IMR-90 (cell line): Measurements from ENCODE around the gene SELENOM. TPM values are rescaled to one million over a fixed set of nuclear protein-coding genes. Genes with fewer than 3 reads are reported as not detected.

Source experiments
- ATAC-seq: fragments of 200-7000 bp; cut with Tn5 transposase; 2 replicates; pipeline ENCODE4 v1.9.1; 2020; ENCODE audit warnings: low read depth, mild to moderate bottlenecking, moderate library complexity
- BruUV-seq: library from RNA; stranded (reverse); fragments of 400-500 nt; replicated peaks from 2 replicates; lab custom pipeline; 2021; lab: Mats Ljungman, UMichigan
- CTCF ChIA-PET: fragments of 300-600 bp; formaldehyde crosslinking; extraction: SDS; loops from one replicate; lab custom pipeline; 2021; ENCODE audit warnings: antibody characterized with exemption; lab: Yijun Ruan, JAX
- POLR2A ChIA-PET: fragments of 300-600 bp; sonication (Branson Sonifier 250); formaldehyde crosslinking; loops from one replicate; lab custom pipeline; 2022; ENCODE audit warnings: antibody characterized with exemption; ENCODE audit not compliant: unreplicated experiment; lab: Charles Lee
- DNase-seq: peaks from one replicate; pipeline ENCODE4 v3.0.0; 2013
- H2AFZ ChIP-seq: replicated peaks from 2 replicates; pipeline ENCODE3; 2013; ENCODE audit warnings: low read length, mild to moderate bottlenecking; ENCODE audit not compliant: poor library complexity
- H2AK5ac ChIP-seq: 2 replicates; pipeline ENCODE4 v1.6.1; 2013; ENCODE audit warnings: low read depth, low read length, inconsistent platforms
- H2AK9ac ChIP-seq: replicated peaks from 2 replicates; pipeline ENCODE3; 2013; ENCODE audit warnings: mild to moderate bottlenecking, low read depth, low read length, moderate library complexity; ENCODE audit not compliant: poor library complexity
- H2BK120ac ChIP-seq: 2 replicates; pipeline ENCODE4 v1.6.1; 2013; ENCODE audit warnings: low read depth, low read length, inconsistent platforms
- H2BK15ac ChIP-seq: 3 replicates; pipeline ENCODE4 v1.6.1; 2013; ENCODE audit warnings: low read depth, low read length, inconsistent platforms
- H2BK20ac ChIP-seq: 2 replicates; pipeline ENCODE4 v1.6.1; 2013; ENCODE audit warnings: low read depth, mild to moderate bottlenecking, inconsistent platforms, low read length, moderate library complexity
- H2BK5ac ChIP-seq: 2 replicates; pipeline ENCODE4 v1.6.1; 2013; ENCODE audit warnings: mild to moderate bottlenecking, low read depth, low read length, inconsistent platforms; ENCODE audit not compliant: poor library complexity, severe bottlenecking
- H3K14ac ChIP-seq: replicated peaks from 2 replicates; pipeline ENCODE4 v1.6.1; 2013; ENCODE audit warnings: low read depth, low read length, inconsistent platforms
- H3K18ac ChIP-seq: 2 replicates; pipeline ENCODE4 v1.6.1; 2013; ENCODE audit warnings: low read depth, low read length, control low read depth
- H3K23ac ChIP-seq: 2 replicates; pipeline ENCODE4 v1.6.1; 2013; ENCODE audit warnings: low read depth, low read length, inconsistent platforms
- H3K27ac ChIP-seq: 2 replicates; pipeline ENCODE4 v1.5.1; 2013; ENCODE audit warnings: mild to moderate bottlenecking, control low read depth, low read length; ENCODE audit not compliant: insufficient read depth
- H3K27me3 ChIP-seq: 2 replicates; pipeline ENCODE4 v1.6.1; 2013; ENCODE audit warnings: low read length; ENCODE audit not compliant: control insufficient read depth, insufficient read depth
- H3K36me3 ChIP-seq: 2 replicates; pipeline ENCODE4 v1.6.1; 2013; ENCODE audit warnings: low read length, mixed read lengths; ENCODE audit not compliant: control insufficient read depth, insufficient read depth
- H3K4ac ChIP-seq: 2 replicates; pipeline ENCODE4 v1.6.1; 2013; ENCODE audit warnings: low read depth, low read length, inconsistent platforms
- H3K4me1 ChIP-seq: 2 replicates; pipeline ENCODE4 v1.6.1; 2013; ENCODE audit warnings: low read length, mixed read lengths; ENCODE audit not compliant: control insufficient read depth, insufficient read depth
- H3K4me2 ChIP-seq: 2 replicates; pipeline ENCODE4 v1.6.1; 2013; ENCODE audit warnings: low read depth, mild to moderate bottlenecking, control low read depth, low read length, moderate library complexity
- H3K4me3 ChIP-seq: 2 replicates; pipeline ENCODE4 v1.5.1; 2013; ENCODE audit warnings: low read depth, mild to moderate bottlenecking, control low read depth, low read length, moderate library complexity; ENCODE audit not compliant: insufficient read depth
- H3K56ac ChIP-seq: 2 replicates; pipeline ENCODE4 v1.6.1; 2013; ENCODE audit warnings: low read length, inconsistent platforms; ENCODE audit not compliant: insufficient read depth; ENCODE audit errors: extremely low read depth
- H3K79me1 ChIP-seq, 2 experiments: 2 replicates each; pipeline ENCODE4 v1.6.1; 2013; ENCODE audit warnings: low read length in 2 of 2, inconsistent platforms in 1 of 2, low read depth in 1 of 2
- H3K9ac ChIP-seq: 2 replicates; pipeline ENCODE4 v1.6.1; 2013; ENCODE audit warnings: low read depth, low read length, control low read depth
- H3K9me1 ChIP-seq: 2 replicates; pipeline ENCODE4 v1.6.1; 2013; ENCODE audit warnings: low read length, inconsistent platforms; ENCODE audit not compliant: insufficient read depth
- H3K9me3 ChIP-seq: 2 replicates; pipeline ENCODE4 v1.6.1; 2013; ENCODE audit warnings: low read length; ENCODE audit not compliant: control insufficient read depth, insufficient read depth
- H4K20me1 ChIP-seq: 2 replicates; pipeline ENCODE4 v1.6.1; 2013; ENCODE audit warnings: low read length, inconsistent platforms; ENCODE audit not compliant: insufficient read depth
- H4K5ac ChIP-seq: 2 replicates; pipeline ENCODE4 v1.6.1; 2013; ENCODE audit warnings: mild to moderate bottlenecking, low read depth, low read length, control low read depth
- H4K8ac ChIP-seq, 2 experiments: 2 replicates each; pipeline ENCODE4 v1.6.1; 2013; ENCODE audit warnings: low read depth in 2 of 2, low read length in 2 of 2, control low read depth in 1 of 2, inconsistent platforms in 1 of 2
- H4K91ac ChIP-seq: 2 replicates; pipeline ENCODE4 v1.6.1; 2013; ENCODE audit warnings: low read depth, low read length, inconsistent platforms; ENCODE audit not compliant: insufficient read depth
- RAD21 ChIP-seq: IDR thresholded peaks from 2 replicates; pipeline ENCODE4 v1.6.1; 2012; ENCODE audit warnings: low read length, improper control_type of control experiment
- RFX5 ChIP-seq: IDR thresholded peaks from 2 replicates; pipeline ENCODE4 v1.8.0; 2012; ENCODE audit warnings: low read depth, mild to moderate bottlenecking, low read length, moderate library complexity
- WGBS, 2 experiments: methylation state at CpG; one replicate each; pipeline versions ENCODE4 v1.1.5 to v1.1.7; 2013; ENCODE audit warnings: missing lambda C conversion rate in 2 of 2; ENCODE audit not compliant: insufficient read length in 1 of 2; ENCODE audit errors: extremely low coverage in 2 of 2; 5-methylcytosine and 5-hydroxymethylcytosine counted together
- dilution Hi-C: fragments of 300-500 bp; cut with HindIII; formaldehyde crosslinking; loops from one replicate; pipeline ENCODE4 v1.14.3; 2018; ENCODE audit warnings: low sequenced_read_pairs; ENCODE audit not compliant: unreplicated experiment
- in situ Hi-C: fragments of 300-500 bp; cut with MboI; formaldehyde crosslinking; loops from 3 replicates; pipeline ENCODE4 v1.14.3; 2019; ENCODE audit warnings: low sequenced_read_pairs, inconsistent platforms, mixed read lengths
- intact Hi-C: fragments of 100-400 bp; cut with micrococcal nuclease; formaldehyde crosslinking; loops from 2 replicates; pipeline ENCODE4 v1.10.0; 2022
- polyA plus RNA-seq, 3 experiments: library from polyadenylated mRNA; depleted of rRNA; stranded (reverse); fragments of >200 nt; gene quantifications; 2 replicates each; pipeline ENCODE4 v1.2.3, GENCODE V29; 2012; ENCODE audit warnings: low replicate concordance in 1 of 3
- total RNA-seq: library from RNA; depleted of rRNA; stranded (reverse); fragments of >200 nt; gene quantifications from 2 replicates; pipeline ENCODE4 v1.2.3, GENCODE V29; 2012

The SELENOM gene
- total and polyA plus RNA-seq, 2 of the 4 experiments (the other 2 are of a cell fraction), result 46.2 to 270 TPM

GRCh38 chr22:31155422-31155821, 48.1 kb upstream of the SELENOM start:
- peak overlapping the region; percentile 93; the same call in 1 of the 2 replicates for H2BK20ac ChIP-seq
- in situ Hi-C loops (no loop called here), intact Hi-C loops (no loop called here), dilution Hi-C loops (no loop called here)
- 0 out of 2 replicates have a peak overlapping the region, but pooled peaks have one; percentile 88 for H3K14ac ChIP-seq
- DNase-seq, result peak; percentile 80
- peaks cover 2 to 14% of the 10 kb centered on the region in 2 experiments; a peak in 1 of 4 replicates for H3K79me1 ChIP-seq
- peaks cover 13% of the 10 kb centered on the region for H3K4me1 ChIP-seq
- POLR2A ChIA-PET, result interaction anchor here (0.6 kb wide), 1 partner anchor 82 kb away, joined by 3 read pairs; no protein-coding TSS in a partner anchor
- H4K91ac ChIP-seq, result no peak overlapping the region
- H3K56ac ChIP-seq, result peak overlapping the region; percentile 21; the same call in 1 of the 2 replicates
- H3K4ac ChIP-seq, result no peak overlapping the region
- no peak overlapping the region for H2AFZ ChIP-seq
- no peaks in the 10 kb centered on the region for H4K20me1 ChIP-seq
- H2AK9ac ChIP-seq, result no peak overlapping the region
- peak overlapping the region; percentile 63 to 85; a peak in 2 of 4 replicates for H4K8ac ChIP-seq
- CTCF ChIA-PET, result interaction anchor here (0.6 to 1.6 kb wide), 3 partner anchors 48 to 235 kb away, joined by 3 to 7 read pairs (median 3); partner anchors contain the start of gene SELENOM
- H4K5ac ChIP-seq, result peak overlapping the region; percentile 97
- H3K27me3 ChIP-seq, result no peaks in the 10 kb centered on the region
- no peak overlapping the region for H2AK5ac ChIP-seq
- H3K23ac ChIP-seq, result no peak overlapping the region
- peak overlapping the region; percentile 94 for H2BK5ac ChIP-seq
- H3K27ac ChIP-seq, result peak overlapping the region; percentile 93
- ATAC-seq, result peak; percentile 56
- peak overlapping the region; percentile 95; the same call in 1 of the 2 replicates for H2BK120ac ChIP-seq
- peaks cover 15% of the 10 kb centered on the region for H3K9me1 ChIP-seq
- no peak for TF ChIP-seq RAD21
- TF ChIP-seq RFX5, result no peak
- H3K4me2 ChIP-seq, result peak overlapping the region; percentile 51
- no peaks in the 10 kb centered on the region for H3K36me3 ChIP-seq
- H2BK15ac ChIP-seq, result peak overlapping the region; percentile 17; the same call in 1 of the 3 replicates
- no CpG with 5 or more reads among the region's 3 CpGs for WGBS, 2 experiments
- no peak overlapping the region for H3K4me3 ChIP-seq
- H3K9me3 ChIP-seq, result no peaks in the 10 kb centered on the region
- peak overlapping the region; percentile 99 for H3K18ac ChIP-seq
- no TSS peak for BruUV-seq
- no peak overlapping the region for H3K9ac ChIP-seq
